ENCODE measurements around the gene FRMD4B.

Gene FRMD4B

DNA sequence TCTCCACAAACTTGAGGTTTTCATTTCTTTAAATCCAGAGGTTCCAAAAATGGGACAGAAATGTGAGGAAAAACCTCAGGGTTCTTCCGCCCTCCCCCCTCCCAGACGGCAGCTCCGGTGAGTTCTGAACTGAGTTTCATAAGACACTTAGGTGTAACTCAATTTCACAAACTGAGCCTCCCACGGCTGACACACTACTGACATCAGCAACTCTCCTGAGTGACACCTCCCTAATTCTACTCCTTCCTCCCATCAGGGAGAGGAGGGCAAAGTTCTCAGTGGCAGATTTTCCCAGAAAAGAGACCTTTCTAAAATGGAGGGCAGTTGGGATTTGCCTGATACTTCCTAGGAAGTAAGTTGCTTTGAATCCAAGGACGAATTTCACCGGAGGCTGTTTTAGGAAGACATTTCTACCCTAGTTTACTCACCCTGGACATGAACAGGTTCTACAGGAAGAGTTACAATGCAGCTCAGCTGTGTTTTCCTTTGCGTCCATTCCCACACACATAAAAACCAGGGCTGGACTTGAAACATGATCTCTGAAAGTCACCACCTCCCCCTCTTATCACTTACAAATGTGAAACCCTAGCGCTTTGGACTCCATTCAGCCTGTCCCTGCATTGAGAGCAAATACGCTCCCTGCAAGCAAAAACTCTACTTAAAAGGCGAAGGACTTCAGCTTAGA is 185.4 kb downstream of the FRMD4B start:
- DNase-seq (ENCODE audit: low spot score) = no peak

DNA sequence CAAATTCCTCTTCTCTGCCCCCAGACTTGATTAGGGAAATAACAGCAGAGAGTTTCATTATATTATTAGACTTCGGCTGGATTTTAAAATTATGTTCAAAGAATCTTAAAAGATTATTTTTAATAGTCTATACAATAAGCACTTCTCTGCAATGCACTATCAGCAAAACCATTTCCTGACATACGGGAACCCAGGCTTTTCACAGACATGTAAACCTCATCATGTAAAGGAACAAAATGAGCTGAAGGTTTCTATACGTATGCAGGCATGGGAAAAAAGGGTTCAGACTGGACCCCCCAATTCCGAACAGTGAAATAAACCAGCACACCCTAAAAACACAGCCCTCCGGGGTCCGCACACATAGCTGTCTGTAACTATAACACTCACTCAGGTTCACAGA is 185.9 kb downstream of the FRMD4B start:
- no peak for DNase-seq (ENCODE audit: low spot score)

DNA sequence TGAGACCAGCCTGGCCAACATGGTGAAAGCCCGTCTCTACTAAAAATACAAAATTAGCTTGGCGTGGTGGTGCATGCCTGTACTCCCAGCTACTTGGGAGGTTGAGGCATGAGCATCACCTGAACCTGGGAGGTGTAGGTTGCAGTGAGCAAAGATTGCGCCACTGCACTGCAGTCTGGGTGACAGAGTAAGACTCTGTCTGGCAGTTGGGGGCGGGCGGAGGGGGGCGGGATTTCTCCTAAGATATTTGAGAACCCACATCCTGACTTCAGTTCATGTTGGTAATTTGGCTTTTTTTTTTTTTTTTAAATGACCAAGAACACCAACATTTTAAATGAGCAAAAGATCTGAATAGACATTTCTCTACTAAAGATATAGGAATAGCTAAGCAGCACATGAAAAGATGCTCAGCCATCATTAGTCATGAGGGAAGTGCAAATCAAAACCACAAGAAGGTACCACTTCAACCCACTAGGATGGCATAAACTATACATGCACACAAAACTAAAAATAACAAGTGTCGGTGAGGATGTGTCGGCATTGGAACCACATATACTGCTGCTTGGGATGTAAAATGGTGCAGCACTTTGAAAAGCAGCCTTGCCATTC is 187.9 kb downstream of the FRMD4B start:
- no peak for DNase-seq (ENCODE audit: low spot score)

DNA sequence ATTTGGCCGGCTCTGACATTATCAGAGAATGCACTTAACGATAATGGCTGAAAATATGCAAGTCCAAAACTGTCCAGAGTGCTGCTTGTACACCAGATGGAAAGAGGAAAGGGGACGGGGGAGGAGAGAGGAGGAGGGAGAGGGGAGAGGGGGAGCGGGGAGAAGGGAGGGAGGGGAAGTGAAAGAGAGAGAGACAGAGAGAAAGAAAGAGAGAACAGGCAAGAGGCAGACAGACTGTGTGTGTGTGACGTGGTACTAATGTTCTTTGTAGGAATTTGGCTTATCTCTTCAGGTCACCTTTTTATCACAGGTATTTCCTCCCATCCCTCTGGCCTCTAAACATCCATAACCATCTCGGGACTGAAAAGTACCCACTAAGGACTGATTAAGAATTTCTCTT is 188.4 kb downstream of the FRMD4B start:
- no peak for DNase-seq (ENCODE audit: low spot score)

DNA sequence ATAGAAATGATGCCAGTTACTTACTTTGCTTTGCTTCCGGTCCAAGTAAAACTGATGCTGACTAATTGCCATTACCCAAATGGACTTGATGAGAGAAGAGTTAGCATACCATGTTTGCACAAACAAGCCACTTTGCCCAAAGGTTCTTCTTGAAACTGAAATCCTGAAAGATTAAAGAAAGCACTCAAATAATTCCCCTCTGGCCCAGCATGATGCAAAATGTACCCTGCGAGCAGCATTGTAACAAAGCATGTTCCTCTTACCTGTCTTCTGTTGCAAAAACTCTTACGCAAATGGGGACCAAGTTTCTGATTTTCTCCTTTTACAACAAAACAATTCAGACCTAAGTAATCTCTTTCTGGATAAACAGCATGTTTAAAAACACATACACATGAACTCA is 189.0 kb downstream of the FRMD4B start:
- DNase-seq (ENCODE audit: low spot score) = no peak

DNA sequence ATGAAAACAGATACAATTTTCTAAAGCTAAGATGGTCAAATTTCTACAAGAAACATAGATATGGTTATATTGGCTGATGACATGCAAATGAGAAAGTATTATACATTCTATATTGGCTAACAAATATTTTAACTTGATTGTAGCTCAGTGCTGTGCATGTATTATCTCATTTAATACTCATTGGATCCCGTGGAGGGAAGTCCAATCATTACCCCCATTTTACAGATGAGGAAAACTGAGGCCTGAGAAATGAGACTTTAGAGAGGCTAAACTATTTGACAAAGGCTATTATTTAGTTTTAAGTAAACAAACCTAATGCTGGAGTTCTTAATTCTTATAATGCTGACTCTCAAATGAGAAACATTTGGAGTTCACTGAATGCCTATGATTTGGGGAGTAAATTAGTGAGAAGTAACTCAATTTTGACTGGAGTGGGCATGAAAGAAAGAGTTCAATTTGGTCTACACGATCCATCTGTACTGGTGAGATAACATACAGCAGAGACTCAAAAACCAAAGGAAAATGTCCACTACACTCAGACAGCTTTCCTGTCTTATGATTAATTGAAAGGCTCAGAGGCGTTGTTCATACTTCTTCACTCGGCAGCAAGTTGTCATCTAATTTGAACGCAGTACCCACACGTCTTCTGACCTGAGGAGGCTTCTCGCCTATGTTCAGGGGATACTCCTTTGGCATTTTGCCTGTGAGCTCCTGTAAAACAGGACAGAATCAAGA is 191.3 kb downstream of the FRMD4B start:
- DNase-seq (ENCODE audit: low spot score) = no peak

DNA sequence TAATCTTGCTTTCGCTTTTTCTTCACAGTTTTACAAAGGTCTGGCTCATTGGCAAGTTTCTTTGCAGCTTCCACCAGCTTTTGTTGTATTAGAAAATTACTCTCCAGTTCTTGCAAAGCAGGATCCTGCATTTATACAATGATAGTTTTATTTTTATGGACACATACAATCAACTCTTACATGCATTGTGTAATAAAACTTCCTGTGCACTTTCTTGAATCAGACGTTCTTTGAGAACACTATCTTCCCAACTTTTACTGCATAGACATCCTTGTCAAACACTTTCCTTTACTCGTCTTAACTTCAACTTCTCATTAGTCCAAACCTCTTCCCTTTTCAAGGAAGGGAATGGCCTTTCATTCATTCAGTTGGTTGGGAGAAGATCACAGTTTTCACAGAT is 192.1 kb downstream of the FRMD4B start:
- DNase-seq (ENCODE audit: low spot score) = no peak

DNA sequence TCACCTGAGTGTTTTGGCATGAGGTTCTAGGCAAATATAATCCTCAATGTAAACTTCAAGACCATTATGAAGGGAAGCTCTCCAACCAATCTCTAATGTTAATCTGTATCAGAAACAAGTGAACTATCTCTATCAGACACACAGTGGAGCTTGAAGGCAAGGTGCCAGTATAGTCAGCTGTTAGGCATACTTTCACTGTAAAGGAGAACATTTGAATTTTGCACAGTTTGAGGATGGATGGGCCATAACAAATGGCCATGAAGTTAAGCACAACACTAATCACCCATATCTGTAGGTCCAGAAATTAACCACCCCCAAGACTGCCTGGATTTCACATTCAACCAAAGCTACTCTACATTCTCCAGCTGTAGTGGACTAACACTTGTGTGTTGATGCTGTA is 194.4 kb downstream of the FRMD4B start:
- DNase-seq (ENCODE audit: low spot score) = no peak

DNA sequence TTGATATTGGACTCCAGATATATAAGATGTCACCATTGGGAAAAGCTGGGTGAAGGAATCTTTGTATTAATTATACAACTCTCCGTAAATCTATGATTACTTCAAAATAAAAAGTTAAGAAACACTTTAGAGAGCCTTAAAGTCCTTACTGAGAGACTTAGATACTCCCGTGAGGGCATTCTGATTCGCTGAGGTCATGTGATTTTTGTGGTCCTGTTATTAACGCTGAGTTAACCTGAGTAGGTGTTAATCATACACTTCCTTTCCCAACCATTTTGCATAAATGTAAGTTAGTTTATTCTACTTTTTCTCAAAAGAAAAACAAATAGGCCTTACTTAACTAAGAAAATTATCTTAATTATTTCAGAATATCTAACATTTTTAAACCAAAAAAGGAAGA is 196.4 kb downstream of the FRMD4B start:
- DNase-seq (ENCODE audit: low spot score) = no peak

DNA sequence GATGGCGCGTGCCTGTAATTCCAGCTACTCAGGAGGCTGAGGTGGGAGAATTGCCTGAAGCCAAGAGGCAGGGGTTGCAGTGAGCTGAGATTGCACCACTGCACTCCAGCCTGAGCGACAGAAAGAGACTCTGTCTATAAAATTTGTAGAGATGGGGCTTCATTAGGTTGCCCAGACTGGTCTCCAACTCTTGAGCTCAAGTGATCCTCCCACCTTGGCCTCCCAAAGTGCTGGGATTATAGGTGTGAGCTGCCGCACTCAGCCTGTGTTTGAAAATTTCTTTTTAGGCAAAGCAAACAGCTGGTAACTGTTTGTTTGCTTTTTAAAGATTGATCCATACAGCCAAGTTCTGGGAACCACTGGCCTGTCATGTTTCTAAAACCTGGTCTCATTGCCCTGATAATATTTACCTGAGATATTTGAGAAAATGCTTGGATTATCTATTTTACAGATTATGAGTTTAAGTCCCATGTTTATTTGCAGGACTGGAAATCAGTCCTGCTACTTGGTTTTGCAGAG is 199.3 kb downstream of the FRMD4B start:
- DNase-seq (ENCODE audit: low spot score) = no peak

DNA sequence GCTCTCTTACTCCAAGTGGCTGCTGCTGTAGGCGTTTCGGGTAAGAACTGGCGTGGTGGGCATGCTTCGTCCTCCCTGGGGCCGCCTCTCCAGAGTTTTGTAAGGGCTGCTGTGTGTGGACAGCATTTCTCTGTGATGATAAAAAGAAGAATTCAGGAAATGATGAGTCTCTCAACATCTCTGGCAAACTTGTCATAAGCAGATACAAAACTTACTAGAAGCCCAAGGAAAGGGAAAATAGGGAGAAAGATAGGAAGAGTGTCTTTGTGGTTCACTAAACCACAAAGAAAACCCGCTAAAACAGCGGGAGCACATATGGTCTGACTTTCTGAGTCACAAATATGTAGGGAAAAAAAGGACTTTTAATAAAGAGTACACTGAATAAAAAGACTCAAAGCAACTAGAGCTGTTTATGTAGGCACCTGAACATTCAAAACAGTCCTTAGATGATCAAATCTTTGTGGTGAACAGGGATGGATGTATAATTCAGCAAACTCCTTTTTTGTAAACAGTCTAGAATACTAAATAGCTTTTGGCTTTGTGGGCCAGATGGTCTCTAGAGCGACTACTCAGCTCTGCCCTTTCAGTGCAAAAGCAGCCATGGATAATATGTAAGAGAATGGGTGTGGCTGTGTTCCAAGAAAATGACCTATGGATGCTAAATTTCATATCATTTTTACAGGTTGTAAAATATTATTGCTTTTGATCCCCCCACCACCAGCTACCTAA is 203.1 kb downstream of the FRMD4B start:
- peak; percentile 39 for DNase-seq (ENCODE audit: low spot score)

DNA sequence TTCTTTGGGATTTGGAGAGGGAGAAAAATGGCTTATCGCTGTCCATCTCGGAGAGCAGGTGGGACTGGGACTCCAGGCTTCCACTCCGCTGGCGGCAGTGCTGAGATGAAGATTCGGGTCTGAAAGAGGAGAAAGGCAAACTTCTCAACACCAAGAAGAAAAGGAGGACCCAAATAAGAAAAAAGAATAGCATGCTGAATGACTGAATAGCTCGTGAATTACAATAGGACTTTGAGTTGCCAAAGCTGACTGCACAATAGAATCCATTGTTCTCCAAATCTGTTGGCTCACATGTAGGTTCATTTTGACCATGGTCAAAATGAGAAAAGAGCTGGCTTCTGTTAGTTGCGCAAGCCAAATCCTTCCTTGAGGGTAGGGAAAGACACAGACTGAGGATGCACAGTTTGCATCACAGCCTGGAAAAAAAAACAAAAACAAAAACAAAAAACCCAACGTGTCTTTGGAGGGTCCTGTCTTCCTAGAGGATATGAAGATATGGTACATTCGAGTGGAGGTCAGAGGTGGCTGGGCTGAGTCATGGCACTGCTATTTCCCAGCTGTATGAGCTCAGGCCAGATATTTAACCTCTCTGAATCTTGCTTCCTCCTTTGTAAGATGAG is 204.2 kb downstream of the FRMD4B start:
- peak; percentile 80 for DNase-seq (ENCODE audit: low spot score)

DNA sequence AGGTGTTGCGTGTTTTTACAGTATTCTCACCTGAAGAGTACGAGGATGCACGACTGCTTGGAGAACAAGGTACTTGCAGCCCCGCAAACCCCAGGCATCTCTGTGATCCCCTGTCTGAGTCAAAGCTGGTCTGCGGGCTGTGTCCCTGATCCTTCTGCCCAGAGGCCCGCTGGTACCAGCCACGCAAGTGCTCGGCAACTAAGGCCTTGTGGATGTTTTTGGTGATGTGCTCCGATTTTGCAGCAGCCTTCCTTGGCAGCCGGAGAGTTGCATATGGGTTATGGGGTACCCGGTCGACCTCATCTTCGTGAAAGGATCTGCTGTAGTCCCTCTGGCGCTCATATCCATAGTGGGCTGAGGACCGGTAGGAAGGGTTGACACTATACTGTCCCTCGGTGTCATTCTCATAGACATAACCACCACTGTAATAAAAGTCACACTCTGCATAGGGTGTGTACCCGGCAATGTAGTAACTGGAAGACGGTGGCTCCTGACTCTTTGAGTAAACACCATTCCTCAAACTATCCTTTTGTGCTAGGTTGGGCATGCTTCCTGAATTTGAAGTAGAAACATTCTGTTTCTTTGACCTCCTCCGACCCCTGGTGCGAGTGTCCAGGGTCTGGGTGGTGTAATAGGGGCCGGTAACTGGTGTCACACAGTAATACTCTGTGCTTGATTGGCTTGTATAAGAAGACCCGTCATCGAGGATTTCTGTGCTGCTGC is 204.9 kb downstream of the FRMD4B start:
- DNase-seq (ENCODE audit: low spot score) = no peak

DNA sequence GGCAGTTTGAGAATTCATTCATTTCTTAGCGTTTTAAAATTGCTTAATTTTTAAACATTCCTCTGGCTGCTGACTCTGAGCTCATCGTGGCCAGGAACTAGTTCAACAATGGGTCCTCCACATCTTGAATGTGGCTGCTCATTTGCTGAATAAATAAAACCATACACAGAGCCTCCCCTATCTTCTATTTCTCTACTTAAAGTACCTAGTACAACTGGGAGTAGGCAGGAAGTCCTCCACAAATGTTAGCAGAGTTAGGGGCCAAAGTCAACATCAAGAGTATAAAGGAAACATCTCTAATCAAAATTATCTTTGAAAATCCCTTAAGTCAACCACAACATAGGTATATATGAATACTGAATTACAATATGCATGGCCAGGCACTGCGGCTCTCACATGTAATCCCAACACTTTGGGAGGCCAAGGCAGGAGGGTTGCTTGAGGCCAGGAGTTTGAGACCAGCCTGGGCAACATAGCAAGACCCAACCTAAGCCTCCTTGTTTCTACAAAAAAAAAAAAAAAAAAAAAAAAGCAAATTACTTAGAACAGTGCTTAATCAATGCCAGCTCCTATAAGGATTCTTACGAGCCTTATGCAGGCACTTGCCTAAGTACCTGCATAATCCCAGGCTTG is 206.0 kb downstream of the FRMD4B start:
- no peak for DNase-seq (ENCODE audit: low spot score)

DNA sequence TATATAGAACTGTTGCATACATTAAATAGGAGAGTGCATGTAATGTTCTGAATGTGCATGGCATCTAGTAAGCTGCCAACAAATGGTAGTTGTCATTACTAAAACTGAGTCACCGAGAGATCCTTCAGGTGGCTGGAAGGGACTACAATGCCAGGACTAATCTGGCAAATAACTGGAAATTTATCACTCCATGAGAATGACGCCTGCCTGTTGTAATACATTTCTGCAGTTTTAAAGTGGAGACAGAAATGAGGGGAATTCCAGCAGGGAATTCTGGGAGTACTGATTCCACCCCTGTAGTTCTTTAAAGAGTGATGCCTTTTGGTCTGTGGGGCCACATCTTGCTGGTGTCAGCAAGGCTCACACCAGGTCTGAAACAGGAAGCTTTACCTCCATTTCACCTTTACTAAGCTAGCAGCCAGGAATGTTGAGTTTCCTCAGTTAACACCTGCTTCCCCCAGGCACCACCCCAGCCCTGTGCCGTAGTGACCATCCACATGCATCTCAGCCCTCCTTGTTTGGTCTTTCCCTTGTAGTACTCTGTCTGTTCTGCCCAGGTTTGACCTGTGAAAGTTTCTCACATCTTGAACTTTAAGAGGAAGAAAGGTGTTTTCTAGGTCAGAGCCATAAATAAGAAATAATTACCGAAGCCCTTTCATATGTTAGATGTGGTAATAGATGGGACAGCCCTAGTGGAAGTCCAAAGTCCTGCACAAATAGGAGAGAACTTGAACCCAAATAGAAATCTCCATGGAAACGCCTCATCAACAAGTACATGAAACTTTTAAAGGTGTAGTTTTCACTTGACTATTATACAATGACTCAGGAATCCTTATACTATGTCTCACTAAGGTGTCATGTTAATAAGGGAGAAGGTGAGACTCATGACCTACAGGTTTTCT is 206.8 kb downstream of the FRMD4B start:
- no peak for DNase-seq (ENCODE audit: low spot score)

DNA sequence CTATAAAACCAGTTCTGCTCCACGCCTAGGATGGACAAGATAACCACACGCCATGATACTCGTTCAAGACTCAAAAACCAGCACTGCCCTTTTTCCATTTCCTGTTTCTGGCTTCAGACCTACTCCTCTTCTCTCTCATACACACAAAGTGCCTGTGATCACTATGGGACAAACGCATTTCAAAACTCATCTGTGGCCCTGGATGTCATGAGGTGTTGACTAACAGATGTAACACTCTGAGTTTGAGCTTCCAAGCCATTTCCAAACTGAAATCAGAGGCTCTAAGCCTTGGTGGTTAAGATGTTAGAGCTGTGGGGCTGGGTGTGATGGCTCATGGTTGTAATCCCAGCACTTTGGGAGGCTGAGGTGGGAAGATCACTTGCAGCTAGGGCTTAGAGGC is 207.8 kb downstream of the FRMD4B start:
- DNase-seq (ENCODE audit: low spot score) = no peak

DNA sequence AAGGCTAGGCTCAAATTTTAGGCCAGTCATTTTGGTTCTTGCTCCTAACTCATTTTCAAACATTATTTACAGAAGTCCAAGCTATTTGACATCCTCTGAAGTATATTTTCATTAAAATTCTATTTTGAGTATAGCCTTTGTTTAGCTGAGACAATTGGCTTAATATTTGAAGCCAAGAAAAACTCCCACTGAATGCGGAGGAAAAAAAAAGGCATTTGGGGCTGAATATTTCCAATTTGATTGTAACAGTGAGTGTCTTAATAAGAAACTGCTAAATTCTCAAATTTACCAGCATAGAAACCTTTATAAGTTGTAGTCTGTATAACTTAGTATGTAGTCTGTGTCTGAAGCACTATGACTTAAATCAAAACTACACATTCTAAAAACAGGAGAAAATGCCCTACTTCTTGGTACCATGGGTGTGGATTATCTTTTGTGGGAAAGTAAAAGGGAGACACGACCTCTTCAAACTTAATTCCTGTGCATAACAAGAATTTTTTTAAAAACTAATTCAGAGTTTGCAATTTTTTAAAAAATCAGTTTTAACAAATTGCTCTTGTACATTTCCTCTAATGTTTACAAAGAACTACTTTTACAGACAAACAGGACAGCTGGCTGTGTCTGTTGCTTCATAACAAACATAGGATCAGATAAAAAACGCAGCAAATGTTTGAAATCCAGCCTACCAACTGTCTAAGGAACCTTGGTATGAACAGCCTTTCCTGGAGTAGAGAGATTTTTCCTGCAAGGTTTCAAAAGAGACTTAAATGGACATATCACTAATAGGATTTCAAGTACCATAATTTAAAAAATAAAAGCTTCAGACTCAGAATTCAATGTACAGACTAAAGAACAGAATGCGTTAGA is 210.8 kb downstream of the FRMD4B start:
- no peak for DNase-seq (ENCODE audit: low spot score)

DNA sequence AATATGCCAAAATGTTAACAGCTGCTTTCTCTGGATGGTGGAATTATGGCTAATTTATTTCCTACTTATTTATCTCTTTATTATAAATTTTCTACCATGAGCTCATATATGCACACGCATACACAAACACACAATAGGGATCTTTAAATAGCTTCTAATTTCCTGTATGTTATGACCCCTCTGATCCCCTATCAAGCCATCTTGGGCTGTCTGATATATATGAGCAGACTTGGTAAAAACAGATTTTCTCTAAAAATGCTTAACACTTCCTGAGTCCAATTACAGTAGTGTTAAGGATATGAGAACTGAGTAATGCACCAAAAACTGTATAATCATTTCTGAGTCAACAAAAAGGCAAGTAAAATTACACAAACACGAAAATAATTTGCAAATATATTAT is 211.4 kb downstream of the FRMD4B start:
- no peak for DNase-seq (ENCODE audit: low spot score)

DNA sequence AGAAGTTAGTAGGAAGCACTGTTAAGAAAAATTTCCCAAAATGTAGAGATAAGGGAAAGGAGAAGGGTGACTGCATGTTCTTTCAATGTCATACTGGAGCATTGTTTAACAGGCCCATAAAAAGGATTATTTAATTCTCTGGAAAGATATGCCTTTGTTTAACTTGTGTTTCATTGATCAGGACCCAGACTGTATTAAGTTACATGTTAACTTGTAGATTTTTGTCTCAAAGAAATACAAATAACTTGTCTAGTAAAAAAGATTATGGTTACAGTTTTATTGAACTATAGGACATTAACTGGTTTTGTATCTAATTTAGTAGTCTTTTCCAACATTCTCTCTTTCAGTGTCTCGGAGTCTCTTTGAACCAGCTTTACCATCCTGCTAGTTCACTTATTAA is 213.8 kb downstream of the FRMD4B start:
- DNase-seq (ENCODE audit: low spot score) = no peak

Data from COLO829 (cell line).